Prostate gland (tissue), 2 donors: ENCODE results near the gene NKX3-2.

Experiments used
- CTCF ChIP-seq, 4 experiments: fragments of 200-600 bp in 2 of 4; fragments of 450-650 bp in 2 of 4; sonication (generic) in 2 of 4; IDR thresholded peaks; 1 replicate in 3 of 4; 2 replicates in 1 of 4; pipeline ENCODE4 v1.5.1; 2016 to 2019; ENCODE audit warnings: antibody characterized with exemption in 4 of 4, mild to moderate bottlenecking in 2 of 4, moderate library complexity in 2 of 4
- POLR2AphosphoS5 ChIP-seq: sonication (generic); formaldehyde crosslinking; IDR thresholded peaks from one replicate; pipeline ENCODE4 v1.6.1; 2017; ENCODE audit warnings: antibody characterized with exemption

- no peak for TF ChIP-seq POLR2AphosphoS5
- TF ChIP-seq CTCF (IDR thresholded peaks at IDR 0.05), result no peak
These were observed at the start of gene NKX3-2 for GRCh38 chr4:13543839-13544605.
